Activated naive CD8-positive, alpha-beta T cell (primary cell): ENCODE data around the gene DOCK2.
"Not testable (repeated sequence)": the region's sequence is repeated elsewhere in the genome, so short reads cannot be mapped to it uniquely, and the experiment has no call there.

Source experiments
- H3K27ac Mint-ChIP-seq: one replicate; pipeline ENCODE4 v1.8.0; 2021; ENCODE audit warnings: mixed read lengths
- H3K27me3 Mint-ChIP-seq: one replicate; pipeline ENCODE4 v1.8.0; 2021; ENCODE audit warnings: mixed read lengths
- H3K36me3 Mint-ChIP-seq: one replicate; pipeline ENCODE4 v1.8.0; 2021; ENCODE audit warnings: mixed read lengths
- H3K4me1 Mint-ChIP-seq: one replicate; pipeline ENCODE4 v1.8.0; 2021; ENCODE audit warnings: low read depth, mixed read lengths
- H3K4me3 Mint-ChIP-seq: one replicate; pipeline ENCODE4 v1.8.0; 2021; ENCODE audit warnings: mild to moderate bottlenecking, mixed read lengths
- H3K9me3 Mint-ChIP-seq: one replicate; pipeline ENCODE4 v1.8.0; 2021; ENCODE audit warnings: low read depth, mixed read lengths

Gene DOCK2

GRCh38 chr5:169760229-169760628 is 123.2 kb downstream of the DOCK2 start:
- Mint-ChIP-seq H3K27me3 (no peaks in the 10 kb centered on the region), H3K9me3 (no peaks in the 10 kb centered on the region), H3K27ac (no peak overlapping the region), H3K4me1 (no peaks in the 10 kb centered on the region), H3K36me3 (peaks cover 39% of the 10 kb centered on the region), H3K4me3 (no peak overlapping the region)

GRCh38 chr5:169762338-169763095 is 125.4 kb downstream of the DOCK2 start:
- Mint-ChIP-seq H3K4me1 (peaks cover 2% of the 10 kb centered on the region), H3K9me3 (no peaks in the 10 kb centered on the region), H3K27ac (no peak overlapping the region), H3K27me3 (no peaks in the 10 kb centered on the region), H3K36me3 (peaks cover 46% of the 10 kb centered on the region), H3K4me3 (no peak overlapping the region)

- Mint-ChIP-seq H3K27me3 (no peaks in the 10 kb centered on the region), H3K27ac (no peak overlapping the region), H3K4me1 (peaks cover 2% of the 10 kb centered on the region), H3K9me3 (no peaks in the 10 kb centered on the region), H3K36me3 (peaks cover 44% of the 10 kb centered on the region), H3K4me3 (no peak overlapping the region)
These were observed 126.4 kb downstream of the DOCK2 start for GRCh38 chr5:169763376-169764017.

GRCh38 chr5:169764018-169764378 is 126.9 kb downstream of the DOCK2 start:
- H3K27me3 Mint-ChIP-seq: no peaks in the 10 kb centered on the region
- peaks cover 4% of the 10 kb centered on the region for H3K4me1 Mint-ChIP-seq
- peaks cover 44% of the 10 kb centered on the region for H3K36me3 Mint-ChIP-seq
- H3K27ac Mint-ChIP-seq: peak overlapping the region; percentile 19
- H3K4me3 Mint-ChIP-seq: no peak overlapping the region
- no peaks in the 10 kb centered on the region for H3K9me3 Mint-ChIP-seq

- Mint-ChIP-seq H3K27me3 (no peaks in the 10 kb centered on the region), H3K36me3 (peaks cover 41% of the 10 kb centered on the region), H3K4me3 (no peak overlapping the region), H3K4me1 (peaks cover 4% of the 10 kb centered on the region), H3K9me3 (no peaks in the 10 kb centered on the region), H3K27ac (no peak overlapping the region)
These were observed 128.3 kb downstream of the DOCK2 start for GRCh38 chr5:169765176-169765996.

GRCh38 chr5:169766943-169767342 is 129.9 kb downstream of the DOCK2 start:
- not testable (repeated sequence) for H3K27ac Mint-ChIP-seq, H3K4me3 Mint-ChIP-seq, H3K4me1 Mint-ChIP-seq, H3K9me3 Mint-ChIP-seq, H3K27me3 Mint-ChIP-seq
- peaks cover 34% of the 10 kb centered on the region for H3K36me3 Mint-ChIP-seq

GRCh38 chr5:169767938-169768337 is 130.9 kb downstream of the DOCK2 start:
- peaks cover 4% of the 10 kb centered on the region for H3K4me1 Mint-ChIP-seq
- H3K9me3 Mint-ChIP-seq: no peaks in the 10 kb centered on the region
- peaks cover 26% of the 10 kb centered on the region for H3K36me3 Mint-ChIP-seq
- H3K27ac Mint-ChIP-seq: no peak overlapping the region
- H3K27me3 Mint-ChIP-seq: no peaks in the 10 kb centered on the region
- H3K4me3 Mint-ChIP-seq: no peak overlapping the region

GRCh38 chr5:169768416-169768815 is 131.3 kb downstream of the DOCK2 start:
- peak overlapping the region; percentile 55 for H3K27ac Mint-ChIP-seq
- no peaks in the 10 kb centered on the region for H3K27me3 Mint-ChIP-seq
- H3K4me3 Mint-ChIP-seq: no peak overlapping the region
- H3K9me3 Mint-ChIP-seq: no peaks in the 10 kb centered on the region
- H3K36me3 Mint-ChIP-seq: peaks cover 28% of the 10 kb centered on the region
- H3K4me1 Mint-ChIP-seq: peaks cover 4% of the 10 kb centered on the region

GRCh38 chr5:169770109-169770508 is 133.0 kb downstream of the DOCK2 start:
- Mint-ChIP-seq H3K27ac (no peak overlapping the region), H3K4me3 (no peak overlapping the region), H3K36me3 (peaks cover 19% of the 10 kb centered on the region)

GRCh38 chr5:169772256-169772655 is 135.2 kb downstream of the DOCK2 start:
- Mint-ChIP-seq H3K9me3 (no peaks in the 10 kb centered on the region), H3K36me3 (peaks cover 10% of the 10 kb centered on the region), H3K27me3 (no peaks in the 10 kb centered on the region), H3K27ac (no peak overlapping the region), H3K4me1 (peaks cover 2% of the 10 kb centered on the region), H3K4me3 (no peak overlapping the region)

More at GRCh38 chr5:169770109-169770508, 133.0 kb downstream of the DOCK2 start:
- H3K4me1 Mint-ChIP-seq: peaks cover 4% of the 10 kb centered on the region
- no peaks in the 10 kb centered on the region for H3K9me3 Mint-ChIP-seq
- H3K27me3 Mint-ChIP-seq: no peaks in the 10 kb centered on the region

GRCh38 chr5:169772688-169773087 is 135.6 kb downstream of the DOCK2 start:
- peaks cover 10% of the 10 kb centered on the region for H3K36me3 Mint-ChIP-seq
- no peaks in the 10 kb centered on the region for H3K27me3 Mint-ChIP-seq
- H3K4me1 Mint-ChIP-seq: peaks cover 2% of the 10 kb centered on the region
- no peaks in the 10 kb centered on the region for H3K9me3 Mint-ChIP-seq
- H3K27ac Mint-ChIP-seq: no peak overlapping the region
- H3K4me3 Mint-ChIP-seq: no peak overlapping the region

GRCh38 chr5:169777159-169777558 is 140.1 kb downstream of the DOCK2 start:
- Mint-ChIP-seq H3K4me3 (no peak overlapping the region), H3K4me1 (peaks cover 4% of the 10 kb centered on the region), H3K9me3 (no peaks in the 10 kb centered on the region), H3K27ac (no peak overlapping the region), H3K27me3 (no peaks in the 10 kb centered on the region), H3K36me3 (peaks cover 16% of the 10 kb centered on the region)

- H3K4me1 Mint-ChIP-seq: peaks cover 4% of the 10 kb centered on the region
- H3K27ac Mint-ChIP-seq: no peak overlapping the region
- H3K36me3 Mint-ChIP-seq: peaks cover 14% of the 10 kb centered on the region
- no peak overlapping the region for H3K4me3 Mint-ChIP-seq
- no peaks in the 10 kb centered on the region for H3K27me3 Mint-ChIP-seq
- H3K9me3 Mint-ChIP-seq: no peaks in the 10 kb centered on the region
These were observed 141.8 kb downstream of the DOCK2 start for GRCh38 chr5:169778622-169779596.
